ENCODE results near the gene SCYGR2. TPM values are rescaled to one million over a fixed set of nuclear protein-coding genes. Genes with fewer than 3 reads are reported as not detected.

Gene SCYGR2
- total and polyA plus RNA-seq, 2 donors (not counting 3 experiments of a cell fraction or from before 2014, with no cell fraction given) = not detected

DNA sequence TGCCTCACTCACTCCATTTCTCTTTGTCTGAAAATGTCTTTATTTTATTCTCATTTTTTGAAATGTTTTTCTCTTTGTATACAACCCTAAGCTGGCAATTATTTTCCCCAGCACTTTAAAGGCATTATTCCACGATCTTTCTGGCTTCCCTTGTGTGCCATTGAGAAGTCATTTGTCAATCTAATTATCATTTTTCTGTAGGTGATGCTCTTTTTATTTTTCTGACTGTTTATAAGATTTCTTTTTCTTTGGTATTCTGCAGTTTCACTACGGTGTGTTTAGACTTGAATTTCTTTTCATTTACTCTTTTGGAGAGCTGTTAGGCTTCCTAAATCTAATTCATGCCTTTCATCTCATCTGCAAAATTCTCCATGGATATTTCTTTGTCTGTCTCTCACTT lies 26.7 kb downstream of the SCYGR2 start:
- dilution Hi-C loops (cut with MboI; ENCODE audit: extremely low pct_ligation_motif_present, low sequenced_read_pairs) (no loop called here), intact Hi-C loops (cut with micrococcal nuclease) (no loop called here)

More for the DNA sequence above, 26.7 kb downstream of the SCYGR2 start:
- no peak overlapping the region for H3K9ac ChIP-seq (replicated peaks; ENCODE audit: extremely low read depth, insufficient read depth, low read length)
- no peak for FAIRE-seq
- H3K4me1 ChIP-seq (ENCODE audit: control insufficient read depth, extremely low read depth, insufficient read depth, low read length) = no peaks in the 10 kb centered on the region
- H3K4me2 ChIP-seq (ENCODE audit: insufficient read depth, low read length) = no peak overlapping the region
- H3K27ac ChIP-seq (ENCODE audit: insufficient read depth, low read depth, low read length) = no peak overlapping the region
- H3K9me1 ChIP-seq (replicated peaks; ENCODE audit: control insufficient read depth, extremely low read depth, insufficient read depth, low read length) = no peaks in the 10 kb centered on the region
- POLR2A ChIA-PET = no interaction called here
- no peaks in the 10 kb centered on the region for H3K79me2 ChIP-seq (ENCODE audit: control insufficient read depth, insufficient read depth, low read length)
- CTCF ChIA-PET = no interaction called here
- H2AFZ ChIP-seq (ENCODE audit: low read depth, low read length) = no peak overlapping the region
- DNase-seq (ENCODE audit: low read depth, low spot score) = no peak
- H3K9me3 ChIP-seq (replicated peaks; ENCODE audit: control insufficient read depth, insufficient read depth, low read length) = no peaks in the 10 kb centered on the region
- H3K36me3 ChIP-seq (ENCODE audit: control insufficient read depth in 2 of 2, extremely low read depth in 1 of 2, insufficient read depth in 2 of 2, low read length in 2 of 2) = no peaks in the 10 kb centered on the region
- BruUV-seq (replicated peaks) = no TSS peak
- peaks cover 2 to 3% of the 10 kb centered on the region in 2 experiments for H3K27me3 ChIP-seq (ENCODE audit: control insufficient read depth in 2 of 2, insufficient read depth in 2 of 2, low read length in 2 of 2)
- H3K4me3 ChIP-seq (replicated peaks in 1 of 3; ENCODE audit: insufficient read depth in 1 of 3, low read depth in 1 of 3, low read length in 3 of 3) = no peak overlapping the region
- TF ChIP-seq EZH2 (IDR thresholded peaks at IDR 0.05; ENCODE audit: borderline replicate concordance, low read depth, low read length, severe bottlenecking) (no peak), MAX (IDR thresholded peaks at IDR 0.05; ENCODE audit: insufficient read depth, insufficient read length) (no peak), FOS (IDR thresholded peaks at IDR 0.05; ENCODE audit: borderline replicate concordance, insufficient read depth, low read length) (no peak), POLR2A (IDR thresholded peaks at IDR 0.05; ENCODE audit: low read depth, low read length) (no peak), JUN (IDR thresholded peaks at IDR 0.05; ENCODE audit: borderline replicate concordance, insufficient read depth, insufficient read length, low read depth) (no peak), GATA2 (IDR thresholded peaks at IDR 0.05; ENCODE audit: insufficient read depth, insufficient read length, low read depth, low read length) (no peak), CTCF (IDR thresholded peaks at IDR 0.05; ENCODE audit: extremely low read depth in 1 of 2, insufficient read depth in 1 of 2, low read depth in 1 of 2, low read length in 2 of 2) (no peak), POLR2AphosphoS5 (IDR thresholded peaks at IDR 0.05; ENCODE audit: insufficient read depth, low read depth, low read length) (no peak), MYC (IDR thresholded peaks at IDR 0.05; ENCODE audit: low read depth, low read length) (no peak)
- no peaks in the 10 kb centered on the region for H4K20me1 ChIP-seq (replicated peaks; ENCODE audit: control insufficient read depth, extremely low read depth, insufficient read depth, low read length)
